Activated T-cell treated with anti-CD3 and anti-CD28 coated beads, Interleukin-2, amount 50 U/mL, for 4 hours (primary cell): Measurements from ENCODE around the gene METRNL. TPM values are rescaled to one million over a fixed set of nuclear protein-coding genes. Genes with fewer than 3 reads are reported as not detected.

Source experiments
- ATAC-seq, 2 donors: fragments of 200-7000 bp; cut with Tn5 transposase; one replicate each; pipeline ENCODE4 v1.10.0; 2021
- DNase-seq: peaks from one replicate; pipeline ENCODE4 v3.0.0-alpha.2; 2020
- H3K27me3 Mint-ChIP-seq: one replicate; pipeline ENCODE4 v1.8.0; 2021; ENCODE audit warnings: low read depth, mixed read lengths
- H3K36me3 Mint-ChIP-seq: one replicate; pipeline ENCODE4 v1.8.0; 2022; ENCODE audit warnings: mixed read lengths; ENCODE audit not compliant: insufficient read depth
- H3K4me1 Mint-ChIP-seq: one replicate; pipeline ENCODE4 v1.8.0; 2021; ENCODE audit warnings: low read depth, mixed read lengths
- H3K4me3 Mint-ChIP-seq: one replicate; pipeline ENCODE4 v1.8.0; 2021; ENCODE audit warnings: mild to moderate bottlenecking, moderate library complexity, mixed read lengths
- H3K9me3 Mint-ChIP-seq: one replicate; pipeline ENCODE4 v1.8.0; 2021; ENCODE audit warnings: mixed read lengths
- total RNA-seq, 3 donors: library from RNA; stranded (reverse); gene quantifications; one replicate each; pipeline ENCODE4 v1.2.1, GENCODE V29; 2021

Gene METRNL
- total RNA-seq, 3 donors from 2014 or later, result 12.1 to 26.2 (median 23.1) TPM

- ATAC-seq, result no peak
- peaks cover 30% of the 10 kb centered on the region for H3K4me1 Mint-ChIP-seq
- no peaks in the 10 kb centered on the region for H3K27me3 Mint-ChIP-seq
- no peak for DNase-seq
- H3K4me3 Mint-ChIP-seq, result no peak overlapping the region
- H3K36me3 Mint-ChIP-seq, result no peaks in the 10 kb centered on the region
- no peaks in the 10 kb centered on the region for H3K9me3 Mint-ChIP-seq
These were observed 11.6 kb upstream of the METRNL start for GRCh38 chr17:83067718-83068261.

GRCh38 chr17:83068641-83069570, 10.5 kb upstream of the METRNL start:
- DNase-seq (no peak), ATAC-seq (no peak)
- Mint-ChIP-seq H3K4me3 (peak overlapping the region; percentile 42), H3K36me3 (no peaks in the 10 kb centered on the region), H3K9me3 (no peaks in the 10 kb centered on the region), H3K27me3 (no peaks in the 10 kb centered on the region), H3K4me1 (peaks cover 30% of the 10 kb centered on the region)

- no peaks in the 10 kb centered on the region for H3K36me3 Mint-ChIP-seq
- ATAC-seq (no peak), DNase-seq (no peak)
- peaks cover 30% of the 10 kb centered on the region for H3K4me1 Mint-ChIP-seq
- H3K4me3 Mint-ChIP-seq, result no peak overlapping the region
- no peaks in the 10 kb centered on the region for H3K27me3 Mint-ChIP-seq
- no peaks in the 10 kb centered on the region for H3K9me3 Mint-ChIP-seq
These were observed 9.9 kb upstream of the METRNL start for GRCh38 chr17:83069571-83069906.

GRCh38 chr17:83069931-83070742, 9.3 kb upstream of the METRNL start:
- no peaks in the 10 kb centered on the region for H3K9me3 Mint-ChIP-seq
- peaks cover 30% of the 10 kb centered on the region for H3K4me1 Mint-ChIP-seq
- no peak for DNase-seq
- H3K4me3 Mint-ChIP-seq, result no peak overlapping the region
- no peak for ATAC-seq
- no peaks in the 10 kb centered on the region for H3K27me3 Mint-ChIP-seq
- no peaks in the 10 kb centered on the region for H3K36me3 Mint-ChIP-seq

GRCh38 chr17:83070800-83071341, 8.5 kb upstream of the METRNL start:
- peaks cover 30% of the 10 kb centered on the region for H3K4me1 Mint-ChIP-seq
- DNase-seq, result no peak
- no peak for ATAC-seq
- H3K36me3 Mint-ChIP-seq, result no peaks in the 10 kb centered on the region
- no peaks in the 10 kb centered on the region for H3K27me3 Mint-ChIP-seq
- no peaks in the 10 kb centered on the region for H3K9me3 Mint-ChIP-seq
- H3K4me3 Mint-ChIP-seq, result no peak overlapping the region

GRCh38 chr17:83071365-83071764, 8.0 kb upstream of the METRNL start:
- no peaks in the 10 kb centered on the region for H3K36me3 Mint-ChIP-seq
- no peaks in the 10 kb centered on the region for H3K9me3 Mint-ChIP-seq
- H3K4me3 Mint-ChIP-seq, result no peak overlapping the region
- DNase-seq (no peak), ATAC-seq (no peak)
- no peaks in the 10 kb centered on the region for H3K27me3 Mint-ChIP-seq
- peaks cover 30% of the 10 kb centered on the region for H3K4me1 Mint-ChIP-seq

- no peaks in the 10 kb centered on the region for H3K27me3 Mint-ChIP-seq
- H3K4me3 Mint-ChIP-seq, result no peak overlapping the region
- peaks cover 30% of the 10 kb centered on the region for H3K4me1 Mint-ChIP-seq
- H3K9me3 Mint-ChIP-seq, result no peaks in the 10 kb centered on the region
- DNase-seq (no peak), ATAC-seq (peak; percentile 64 to 72)
- no peaks in the 10 kb centered on the region for H3K36me3 Mint-ChIP-seq
These were observed 7.3 kb upstream of the METRNL start for GRCh38 chr17:83071966-83072562.

GRCh38 chr17:83072600-83073358, 6.6 kb upstream of the METRNL start:
- no peaks in the 10 kb centered on the region for H3K9me3 Mint-ChIP-seq
- H3K4me1 Mint-ChIP-seq, result peaks cover 30% of the 10 kb centered on the region
- DNase-seq (no peak), ATAC-seq (no peak)
- H3K36me3 Mint-ChIP-seq, result no peaks in the 10 kb centered on the region
- H3K4me3 Mint-ChIP-seq, result no peak overlapping the region
- no peaks in the 10 kb centered on the region for H3K27me3 Mint-ChIP-seq

GRCh38 chr17:83073389-83074063, 5.9 kb upstream of the METRNL start:
- no peak overlapping the region for H3K4me3 Mint-ChIP-seq

GRCh38 chr17:83074486-83075223, 4.8 kb upstream of the METRNL start:
- Mint-ChIP-seq H3K9me3 (no peaks in the 10 kb centered on the region), H3K36me3 (no peaks in the 10 kb centered on the region), H3K27me3 (peaks cover 3% of the 10 kb centered on the region), H3K4me3 (no peak overlapping the region), H3K4me1 (peaks cover 20% of the 10 kb centered on the region)
- ATAC-seq (no peak), DNase-seq (no peak)

More at GRCh38 chr17:83073389-83074063, 5.9 kb upstream of the METRNL start:
- DNase-seq (no peak), ATAC-seq (no peak)
- peaks cover 28% of the 10 kb centered on the region for H3K4me1 Mint-ChIP-seq
- H3K9me3 Mint-ChIP-seq, result no peaks in the 10 kb centered on the region
- H3K27me3 Mint-ChIP-seq, result peaks cover 3% of the 10 kb centered on the region
- H3K36me3 Mint-ChIP-seq, result no peaks in the 10 kb centered on the region

GRCh38 chr17:83075270-83075880, 4.0 kb upstream of the METRNL start:
- peaks cover 3% of the 10 kb centered on the region for H3K27me3 Mint-ChIP-seq
- ATAC-seq, result no peak
- no peaks in the 10 kb centered on the region for H3K36me3 Mint-ChIP-seq
- H3K4me3 Mint-ChIP-seq, result no peak overlapping the region
- H3K4me1 Mint-ChIP-seq, result peaks cover 18% of the 10 kb centered on the region
- no peak for DNase-seq
- H3K9me3 Mint-ChIP-seq, result no peaks in the 10 kb centered on the region

GRCh38 chr17:83076938-83077337, 2.5 kb upstream of the METRNL start:
- Mint-ChIP-seq H3K4me3 (peak overlapping the region; percentile 33), H3K27me3 (peaks cover 3% of the 10 kb centered on the region), H3K9me3 (no peaks in the 10 kb centered on the region), H3K36me3 (no peaks in the 10 kb centered on the region), H3K4me1 (peaks cover 8% of the 10 kb centered on the region)
- ATAC-seq, result no peak
- DNase-seq, result no peak
